Measurements from ENCODE around the gene RSF1. TPM values are rescaled to one million over a fixed set of nuclear protein-coding genes. Genes with fewer than 3 reads are reported as not detected.

Gene RSF1
- total RNA-seq, 1 experiment from 2014 or later = 17.1 TPM

GRCh38 chr11:77801477-77801876 lies 19.0 kb downstream of the RSF1 start:
- DNase-seq (ENCODE audit: low spot score) = no peak

- DNase-seq (ENCODE audit: low spot score) = no peak
These were observed 20.1 kb downstream of the RSF1 start for GRCh38 chr11:77800449-77800848.

GRCh38 chr11:77799338-77799737 lies 21.2 kb downstream of the RSF1 start:
- no peak for DNase-seq (ENCODE audit: low spot score)

GRCh38 chr11:77793972-77794371 lies 26.6 kb downstream of the RSF1 start:
- no peak for DNase-seq (ENCODE audit: low spot score)

- no peak for DNase-seq (ENCODE audit: low spot score)
These were observed 29.2 kb downstream of the RSF1 start for GRCh38 chr11:77791301-77791700.

GRCh38 chr11:77789731-77790476 lies 30.6 kb downstream of the RSF1 start:
- DNase-seq (ENCODE audit: low spot score) = no peak

GRCh38 chr11:77789061-77789730 lies 31.3 kb downstream of the RSF1 start:
- no peak for DNase-seq (ENCODE audit: low spot score)

GRCh38 chr11:77784572-77784971 lies 36.0 kb downstream of the RSF1 start:
- DNase-seq (ENCODE audit: low spot score) = no peak

GRCh38 chr11:77783025-77783424 lies 37.5 kb downstream of the RSF1 start:
- no peak for DNase-seq (ENCODE audit: low spot score)

- DNase-seq (ENCODE audit: low spot score) = no peak
These were observed 40.6 kb downstream of the RSF1 start for GRCh38 chr11:77779935-77780334.

- no peak for DNase-seq (ENCODE audit: low spot score)
These were observed 42.0 kb downstream of the RSF1 start for GRCh38 chr11:77778549-77778948.

GRCh38 chr11:77778118-77778517 lies 42.4 kb downstream of the RSF1 start:
- no peak for DNase-seq (ENCODE audit: low spot score)

- DNase-seq (ENCODE audit: low spot score) = no peak
These were observed 44.1 kb downstream of the RSF1 start for GRCh38 chr11:77776455-77776854.

GRCh38 chr11:77775936-77776335 lies 44.6 kb downstream of the RSF1 start:
- DNase-seq (ENCODE audit: low spot score) = no peak

GRCh38 chr11:77771135-77771534 lies 49.4 kb downstream of the RSF1 start:
- DNase-seq (ENCODE audit: low spot score) = no peak

GRCh38 chr11:77770629-77771028 lies 49.9 kb downstream of the RSF1 start:
- DNase-seq (ENCODE audit: low spot score) = no peak

GRCh38 chr11:77762426-77762825 lies 58.1 kb downstream of the RSF1 start:
- no peak for DNase-seq (ENCODE audit: low spot score)

- no peak for DNase-seq (ENCODE audit: low spot score)
These were observed 59.0 kb downstream of the RSF1 start for GRCh38 chr11:77761491-77761890.

- DNase-seq (ENCODE audit: low spot score) = no peak
These were observed 62.2 kb downstream of the RSF1 start for GRCh38 chr11:77758331-77758730.

- no peak for DNase-seq (ENCODE audit: low spot score)
These were observed 67.3 kb downstream of the RSF1 start for GRCh38 chr11:77753230-77753629.

GRCh38 chr11:77752516-77752915 lies 68.0 kb downstream of the RSF1 start:
- DNase-seq (ENCODE audit: low spot score) = no peak

- no peak for DNase-seq (ENCODE audit: low spot score)
These were observed 69.9 kb downstream of the RSF1 start for GRCh38 chr11:77750394-77751156.

- no peak for DNase-seq (ENCODE audit: low spot score)
These were observed 71.3 kb downstream of the RSF1 start for GRCh38 chr11:77749232-77749631.

Measured in H4 (cell line).